Measurements from ENCODE around the gene SAPCD2.
A peak's percentile ranks its signal among the peaks of the same experiment; 100 is the strongest.

The SAPCD2 gene

GRCh38 chr9:137028263-137029057 lies 41.9 kb downstream of the SAPCD2 start:
- DNase-seq = peak; percentile 71

- DNase-seq = no peak
Observed at GRCh38 chr9:137027369-137028262, 42.7 kb downstream of the SAPCD2 start, which contains the start of gene ABCA2. Gene ABCA2, minus strand, starts transcription at chr9:137028237. Its CDS starts 97 bp downstream, at chr9:137028140.

- no peak for DNase-seq
Observed at GRCh38 chr9:137026828-137027227, 43.5 kb downstream of the SAPCD2 start.

- DNase-seq = no peak
Observed at GRCh38 chr9:137026384-137026783, 44.0 kb downstream of the SAPCD2 start.

- DNase-seq = no peak
Observed at GRCh38 chr9:137025517-137025966, 44.8 kb downstream of the SAPCD2 start.

GRCh38 chr9:137023583-137023991 lies 46.8 kb downstream of the SAPCD2 start:
- no peak for DNase-seq

- no peak for DNase-seq
Observed at GRCh38 chr9:137023157-137023556, 47.2 kb downstream of the SAPCD2 start.

- no peak for DNase-seq
Observed at GRCh38 chr9:137022662-137023008, 47.7 kb downstream of the SAPCD2 start.

- DNase-seq = no peak
Observed at GRCh38 chr9:137021979-137022661, 48.2 kb downstream of the SAPCD2 start.

GRCh38 chr9:137021568-137021978 lies 48.8 kb downstream of the SAPCD2 start:
- no peak for DNase-seq

- no peak for DNase-seq
Observed at GRCh38 chr9:137020771-137021567, 49.4 kb downstream of the SAPCD2 start.

GRCh38 chr9:137019891-137020683 lies 50.3 kb downstream of the SAPCD2 start:
- DNase-seq = no peak

- DNase-seq = no peak
Observed at GRCh38 chr9:137018761-137019559, 51.4 kb downstream of the SAPCD2 start.

- no peak for DNase-seq
Observed at GRCh38 chr9:137017791-137018497, 52.4 kb downstream of the SAPCD2 start.

GRCh38 chr9:137017071-137017470 lies 53.3 kb downstream of the SAPCD2 start:
- no peak for DNase-seq

GRCh38 chr9:137016436-137016835 lies 53.9 kb downstream of the SAPCD2 start:
- DNase-seq = no peak

- DNase-seq = no peak
Observed at GRCh38 chr9:137015976-137016375, 54.4 kb downstream of the SAPCD2 start.

GRCh38 chr9:137015540-137015930 lies 54.8 kb downstream of the SAPCD2 start:
- no peak for DNase-seq

GRCh38 chr9:137014776-137015539 lies 55.4 kb downstream of the SAPCD2 start:
- DNase-seq = no peak
